WTC11 (cell line): Measurements from ENCODE around the gene SRSF10. TPM values are rescaled to one million over a fixed set of nuclear protein-coding genes. Genes with fewer than 3 reads are reported as not detected.

Source experiments
- ATAC-seq: fragments of 200-7000 bp; cut with Tn5 transposase; 2 replicates; pipeline ENCODE4 v1.10.0; 2021; ENCODE audit warnings: mild to moderate bottlenecking, moderate library complexity
- CTCF ChIA-PET: fragments of 300-600 bp; sonication (Branson Sonifier 250); formaldehyde crosslinking; loops from one replicate; lab custom pipeline; 2021; ENCODE audit warnings: antibody characterized with exemption; lab: Charles Lee
- POLR2A ChIA-PET: fragments of 350-600 bp; sonication (Branson Sonifier 250); formaldehyde crosslinking; loops from one replicate; lab custom pipeline; 2021; ENCODE audit warnings: antibody characterized with exemption; lab: Charles Lee
- DNase-seq: peaks from one replicate; pipeline ENCODE4 v3.0.0; 2021; ENCODE audit warnings: low spot score
- H3K27ac Mint-ChIP-seq: 2 replicates; pipeline ENCODE4 v1.8.0; 2021; ENCODE audit warnings: mixed read lengths
- H3K27me3 Mint-ChIP-seq: 2 replicates; pipeline ENCODE4 v1.8.0; 2021; ENCODE audit warnings: low read depth, mild to moderate bottlenecking, moderate library complexity, mixed read lengths
- H3K36me3 Mint-ChIP-seq: 2 replicates; pipeline ENCODE4 v1.8.0; 2021; ENCODE audit warnings: mixed read lengths
- H3K4me1 Mint-ChIP-seq: 2 replicates; pipeline ENCODE4 v1.8.0; 2022; ENCODE audit warnings: mixed read lengths
- H3K4me3 Mint-ChIP-seq: 2 replicates; pipeline ENCODE4 v1.8.0; 2021; ENCODE audit warnings: mild to moderate bottlenecking, moderate library complexity, mixed read lengths
- H3K9me3 Mint-ChIP-seq: 2 replicates; pipeline ENCODE4 v1.8.0; 2021; ENCODE audit warnings: mixed read lengths
- ATF2 ChIP-seq: sonication (generic); formaldehyde crosslinking; IDR thresholded peaks from 2 replicates; pipeline ENCODE4 v1.8.1; 2022; ENCODE audit warnings: low read depth, missing genetic modification reagents, borderline replicate concordance
- FOXK1 ChIP-seq: sonication (generic); formaldehyde crosslinking; IDR thresholded peaks from 2 replicates; pipeline ENCODE4 v1.8.0; 2022; ENCODE audit warnings: mild to moderate bottlenecking, moderate library complexity, missing genetic modification reagents
- FOXP1 ChIP-seq: sonication (generic); formaldehyde crosslinking; IDR thresholded peaks from 2 replicates; pipeline ENCODE4 v1.8.0; 2022; ENCODE audit warnings: missing genetic modification reagents, mild to moderate bottlenecking, moderate library complexity, borderline replicate concordance
- JAZF1 ChIP-seq: fragments of 250-450 bp; sonication (Bioruptor Pico); IDR thresholded peaks from 2 replicates; pipeline ENCODE4 v1.9.0; 2021; ENCODE audit warnings: moderate library complexity, mild to moderate bottlenecking, inconsistent platforms
- USF2 ChIP-seq: sonication (generic); formaldehyde crosslinking; IDR thresholded peaks from 2 replicates; pipeline ENCODE4 v1.8.1; 2023; ENCODE audit warnings: mild to moderate bottlenecking, missing genetic modification reagents, moderate library complexity
- ZBTB43 ChIP-seq: sonication (generic); formaldehyde crosslinking; IDR thresholded peaks from 2 replicates; pipeline ENCODE4 v1.8.1; 2023; ENCODE audit warnings: mild to moderate bottlenecking, missing genetic modification reagents
- ZNF219 ChIP-seq: sonication (generic); formaldehyde crosslinking; IDR thresholded peaks from 2 replicates; pipeline ENCODE4 v1.8.0; 2023; ENCODE audit warnings: missing genetic modification reagents, mild to moderate bottlenecking, borderline replicate concordance
- ZNF232 ChIP-seq: sonication (generic); formaldehyde crosslinking; IDR thresholded peaks from 2 replicates; pipeline ENCODE4 v1.8.0; 2022; ENCODE audit warnings: mild to moderate bottlenecking, missing genetic modification reagents
- ZNF423 ChIP-seq: fragments of 250-450 bp; sonication (Bioruptor Pico); IDR thresholded peaks from 2 replicates; pipeline ENCODE4 v2.1.2; 2022; ENCODE audit warnings: mild to moderate bottlenecking, moderate library complexity
- total RNA-seq: library from RNA; stranded (reverse); gene quantifications from 3 replicates; pipeline ENCODE4 v1.2.3, GENCODE V29; 2021
- TF ChIP-seq, protein P1 (sequence below): sonication (generic); formaldehyde crosslinking; IDR thresholded peaks from 2 replicates; pipeline ENCODE4 v1.8.0; 2023; ENCODE audit warnings: missing genetic modification reagents, mild to moderate bottlenecking, borderline replicate concordance
- TF ChIP-seq, protein P2 (sequence below): sonication (generic); formaldehyde crosslinking; IDR thresholded peaks from 2 replicates; pipeline ENCODE4 v1.8.1; 2022; ENCODE audit warnings: missing genetic modification reagents, borderline replicate concordance

SRSF10 gene
- total RNA-seq, 1 experiment from 2014 or later, result 163 TPM

DNA sequence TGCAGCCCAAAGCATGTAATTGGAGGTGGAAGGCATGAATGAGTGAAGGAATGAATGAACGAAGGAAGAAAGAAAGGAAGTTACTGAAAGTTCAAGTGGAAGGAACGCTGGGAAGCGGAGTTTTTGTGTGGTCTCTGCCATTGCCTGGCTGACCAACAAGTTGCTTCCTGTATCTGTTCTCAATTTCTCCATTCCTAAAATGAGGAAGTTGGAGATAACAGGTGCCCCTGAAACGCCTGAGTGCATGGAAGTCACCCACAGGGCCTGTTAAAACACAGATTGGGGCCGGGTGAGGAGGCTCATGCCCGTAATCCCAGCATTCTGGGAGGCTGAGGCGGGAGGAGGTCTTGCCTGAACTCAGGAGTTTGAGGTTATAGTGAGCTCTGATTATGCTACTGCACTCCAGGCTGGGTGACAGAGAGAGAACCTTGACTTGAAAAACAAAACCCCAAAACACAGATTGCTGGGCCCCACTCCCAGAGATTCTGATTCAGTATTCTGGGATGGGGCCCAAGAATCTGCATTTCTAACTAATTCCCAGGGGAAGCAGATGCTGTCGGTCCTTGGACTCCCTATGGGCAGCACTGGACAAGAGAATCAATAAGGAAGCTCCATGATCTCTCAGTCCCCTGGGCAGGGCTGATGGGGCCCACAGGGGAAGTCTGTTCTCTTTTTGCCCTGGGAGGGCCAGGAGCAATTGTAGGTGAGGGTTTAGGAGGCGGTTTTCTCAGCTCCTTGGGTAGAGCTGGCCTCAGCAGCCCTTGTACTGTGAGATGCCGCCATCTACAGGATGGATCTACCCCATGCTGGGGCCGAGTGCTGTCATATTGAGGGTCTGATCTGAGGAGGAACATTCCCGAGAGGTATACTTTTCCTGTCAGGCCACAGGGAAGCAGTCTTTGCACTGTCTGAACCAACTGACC, 63.7 kb downstream of the SRSF10 start:
- TF ChIP-seq, protein P1, sequence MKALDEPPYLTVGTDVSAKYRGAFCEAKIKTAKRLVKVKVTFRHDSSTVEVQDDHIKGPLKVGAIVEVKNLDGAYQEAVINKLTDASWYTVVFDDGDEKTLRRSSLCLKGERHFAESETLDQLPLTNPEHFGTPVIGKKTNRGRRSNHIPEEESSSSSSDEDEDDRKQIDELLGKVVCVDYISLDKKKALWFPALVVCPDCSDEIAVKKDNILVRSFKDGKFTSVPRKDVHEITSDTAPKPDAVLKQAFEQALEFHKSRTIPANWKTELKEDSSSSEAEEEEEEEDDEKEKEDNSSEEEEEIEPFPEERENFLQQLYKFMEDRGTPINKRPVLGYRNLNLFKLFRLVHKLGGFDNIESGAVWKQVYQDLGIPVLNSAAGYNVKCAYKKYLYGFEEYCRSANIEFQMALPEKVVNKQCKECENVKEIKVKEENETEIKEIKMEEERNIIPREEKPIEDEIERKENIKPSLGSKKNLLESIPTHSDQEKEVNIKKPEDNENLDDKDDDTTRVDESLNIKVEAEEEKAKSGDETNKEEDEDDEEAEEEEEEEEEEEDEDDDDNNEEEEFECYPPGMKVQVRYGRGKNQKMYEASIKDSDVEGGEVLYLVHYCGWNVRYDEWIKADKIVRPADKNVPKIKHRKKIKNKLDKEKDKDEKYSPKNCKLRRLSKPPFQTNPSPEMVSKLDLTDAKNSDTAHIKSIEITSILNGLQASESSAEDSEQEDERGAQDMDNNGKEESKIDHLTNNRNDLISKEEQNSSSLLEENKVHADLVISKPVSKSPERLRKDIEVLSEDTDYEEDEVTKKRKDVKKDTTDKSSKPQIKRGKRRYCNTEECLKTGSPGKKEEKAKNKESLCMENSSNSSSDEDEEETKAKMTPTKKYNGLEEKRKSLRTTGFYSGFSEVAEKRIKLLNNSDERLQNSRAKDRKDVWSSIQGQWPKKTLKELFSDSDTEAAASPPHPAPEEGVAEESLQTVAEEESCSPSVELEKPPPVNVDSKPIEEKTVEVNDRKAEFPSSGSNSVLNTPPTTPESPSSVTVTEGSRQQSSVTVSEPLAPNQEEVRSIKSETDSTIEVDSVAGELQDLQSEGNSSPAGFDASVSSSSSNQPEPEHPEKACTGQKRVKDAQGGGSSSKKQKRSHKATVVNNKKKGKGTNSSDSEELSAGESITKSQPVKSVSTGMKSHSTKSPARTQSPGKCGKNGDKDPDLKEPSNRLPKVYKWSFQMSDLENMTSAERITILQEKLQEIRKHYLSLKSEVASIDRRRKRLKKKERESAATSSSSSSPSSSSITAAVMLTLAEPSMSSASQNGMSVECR, result no peak
- peak; percentile 44; the same call in 1 of the 2 replicates for TF ChIP-seq ZNF423
- H3K27ac Mint-ChIP-seq, result no peak overlapping the region
- ChIA-PET POLR2A (no interaction called here), CTCF (interaction anchor here (0.6 to 3.5 kb wide), 35 partner anchors 9 to 224 kb away, joined by 3 to 98 read pairs (median 4); partner anchors contain the start of genes GALE, HMGCL, LYPLA2 and PITHD1)
- H3K27me3 Mint-ChIP-seq, result peaks cover 6% of the 10 kb centered on the region; the same call in 1 of the 2 replicates
- H3K4me1 Mint-ChIP-seq, result peaks cover 6% of the 10 kb centered on the region
- peak; percentile 80 for DNase-seq
- H3K9me3 Mint-ChIP-seq, result no peaks in the 10 kb centered on the region
- no peaks in the 10 kb centered on the region for H3K36me3 Mint-ChIP-seq
- H3K4me3 Mint-ChIP-seq, result no peak overlapping the region
- peak; percentile 97 for ATAC-seq

- Mint-ChIP-seq H3K36me3 (no peaks in the 10 kb centered on the region), H3K4me1 (peaks cover 10% of the 10 kb centered on the region), H3K9me3 (no peaks in the 10 kb centered on the region), H3K27ac (no peak overlapping the region), H3K4me3 (no peak overlapping the region), H3K27me3 (peaks cover 6% of the 10 kb centered on the region; the same call in 1 of the 2 replicates)
- no peak for TF ChIP-seq ATF2
- TF ChIP-seq ZNF219 (CRISPR knock-in tag), result no peak
- ChIA-PET POLR2A (no interaction called here), CTCF (interaction anchor here (1.6 to 3.5 kb wide), 3 partner anchors 19 to 106 kb away, joined by 4 to 98 read pairs (median 5); no protein-coding TSS in a partner anchor)
- no peak for ATAC-seq
- DNase-seq, result no peak
Measured at GRCh38 chr1:23915466-23915865, 64.7 kb downstream of the SRSF10 start.

- TF ChIP-seq JAZF1 (CRISPR knock-in tag), result no peak
- no peak for TF ChIP-seq USF2 (CRISPR knock-in tag)
- no peak for TF ChIP-seq FOXK1 (CRISPR knock-in tag)
- TF ChIP-seq FOXP1 (CRISPR knock-in tag), result no peak
- TF ChIP-seq, protein P2, sequence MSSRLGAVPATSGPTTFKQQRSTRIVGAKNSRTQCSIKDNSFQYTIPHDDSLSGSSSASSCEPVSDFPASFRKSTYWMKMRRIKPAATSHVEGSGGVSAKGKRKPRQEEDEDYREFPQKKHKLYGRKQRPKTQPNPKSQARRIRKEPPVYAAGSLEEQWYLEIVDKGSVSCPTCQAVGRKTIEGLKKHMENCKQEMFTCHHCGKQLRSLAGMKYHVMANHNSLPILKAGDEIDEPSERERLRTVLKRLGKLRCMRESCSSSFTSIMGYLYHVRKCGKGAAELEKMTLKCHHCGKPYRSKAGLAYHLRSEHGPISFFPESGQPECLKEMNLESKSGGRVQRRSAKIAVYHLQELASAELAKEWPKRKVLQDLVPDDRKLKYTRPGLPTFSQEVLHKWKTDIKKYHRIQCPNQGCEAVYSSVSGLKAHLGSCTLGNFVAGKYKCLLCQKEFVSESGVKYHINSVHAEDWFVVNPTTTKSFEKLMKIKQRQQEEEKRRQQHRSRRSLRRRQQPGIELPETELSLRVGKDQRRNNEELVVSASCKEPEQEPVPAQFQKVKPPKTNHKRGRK (CRISPR knock-in tag), result no peak
- TF ChIP-seq ZBTB43 (CRISPR knock-in tag), result no peak
- no peak for TF ChIP-seq ZNF232
- no peaks in the 10 kb centered on the region for H3K36me3 Mint-ChIP-seq
- no peak for DNase-seq
- H3K9me3 Mint-ChIP-seq, result no peaks in the 10 kb centered on the region
- H3K27ac Mint-ChIP-seq, result no peak overlapping the region
- peaks cover 6% of the 10 kb centered on the region; the same call in 1 of the 2 replicates for H3K27me3 Mint-ChIP-seq
- H3K4me1 Mint-ChIP-seq, result peaks cover 10% of the 10 kb centered on the region
- H3K4me3 Mint-ChIP-seq, result no peak overlapping the region
- ATAC-seq, result no peak
- ChIA-PET POLR2A (no interaction called here), CTCF (interaction anchor here (3.5 kb wide), 1 partner anchor 106 kb away, joined by 98 read pairs; no protein-coding TSS in a partner anchor)
Measured at GRCh38 chr1:23914921-23915320, 65.2 kb downstream of the SRSF10 start.
